Kidney (tissue), 14 donors: Measurements from ENCODE around the gene TGFBR3L. TPM values are rescaled to one million over a fixed set of nuclear protein-coding genes. Genes with fewer than 3 reads are reported as not detected.
"Not testable (repeated sequence)": the region's sequence is repeated elsewhere in the genome, so short reads cannot be mapped to it uniquely, and the experiment has no call there.

Source experiments
- DNase-seq, 5 donors: peaks; one replicate each; pipeline ENCODE4 v3.0.0-alpha.2; 2013 to 2020
- FAIRE-seq: peaks from 2 replicates; lab custom pipeline; 2012; peaks lifted over from hg19 to GRCh38; lab: Jason Lieb, UNC
- H3K27ac ChIP-seq, 2 donors: one replicate each; pipeline ENCODE4 v1.7.0; 2013; ENCODE audit warnings: low read depth in 2 of 2, low read length in 2 of 2, inconsistent platforms in 1 of 2
- H3K27me3 ChIP-seq: one replicate; pipeline ENCODE4 v1.7.1; 2013; ENCODE audit warnings: low read length, inconsistent platforms; ENCODE audit not compliant: control insufficient read depth, insufficient read depth
- H3K36me3 ChIP-seq, 3 donors: one replicate each; pipeline versions ENCODE4 v1.7.0 to v1.7.1; 2013; ENCODE audit warnings: low read length in 3 of 3, control low read depth in 1 of 3, inconsistent platforms in 1 of 3; ENCODE audit not compliant: insufficient read depth in 3 of 3, control insufficient read depth in 2 of 3
- H3K4me1 ChIP-seq, 3 donors: one replicate each; pipeline versions ENCODE4 v1.7.0 to v1.7.1; 2013; ENCODE audit warnings: low read length in 3 of 3, inconsistent platforms in 1 of 3, low read depth in 1 of 3; ENCODE audit not compliant: control insufficient read depth in 2 of 3, insufficient read depth in 2 of 3
- H3K4me3 ChIP-seq, 3 donors: one replicate each; pipeline versions ENCODE4 v1.7.0 to v1.8.1; 2013; ENCODE audit warnings: low read length in 3 of 3, control low read depth in 1 of 3, inconsistent platforms in 1 of 3
- H3K9ac ChIP-seq, 3 donors: one replicate each; pipeline versions ENCODE4 v1.7.0 to v1.7.1; 2013; ENCODE audit warnings: low read length in 3 of 3, control low read depth in 1 of 3, inconsistent platforms in 1 of 3
- H3K9me3 ChIP-seq, 3 donors: one replicate each; pipeline versions ENCODE4 v1.7.0 to v1.7.1; 2013; ENCODE audit warnings: low read length in 3 of 3, control low read depth in 1 of 3, inconsistent platforms in 1 of 3; ENCODE audit not compliant: control insufficient read depth in 2 of 3, insufficient read depth in 1 of 3
- CTCF ChIP-seq: IDR thresholded peaks from 3 replicates; pipeline ENCODE4 v1.5.1; 2012; ENCODE audit warnings: mild to moderate bottlenecking, moderate library complexity, borderline replicate concordance; ENCODE audit not compliant: insufficient read depth; ENCODE audit errors: extremely low read depth
- intact Hi-C: fragments of 100-400 bp; cut with DNase I; formaldehyde crosslinking; loops from one replicate; pipeline ENCODE4 v1.11.1; 2022
- polyA plus RNA-seq: library from polyadenylated mRNA; stranded (reverse); fragments of 350-450 nt; fragmentation: Illumina TruSeq; extraction: RNeasy Lipid Tissue Mini Kit (QIAGEN cat#74804); gene quantifications from one replicate; pipeline ENCODE4 v1.2.3, GENCODE V29; 2014; ENCODE audit warnings: low read depth, low replicate concordance; ENCODE audit not compliant: insufficient read depth
- total RNA-seq: library from RNA; stranded (reverse); fragmentation: NEBNext Ultra II Directional; extraction: Animal tissue kit (Norgen Biotek cat#: 25700); gene quantifications from one replicate; pipeline ENCODE4 v1.2.1, GENCODE V29; 2021
- donor health status: control.
- donor health status: control.
- donor health status: control.
- donor health status: control.
- donor health status: control.
- donor health status: DM: yes; HTN: yes; CAD: no.
- donor health status: Normal renal cell carcinoma (clear cell type).

Gene TGFBR3L
- total and polyA plus RNA-seq, 2 donors from 2014 or later: 0.44 to 1.5 TPM

- Histone ChIP-seq H3K27me3 (no peaks in the 10 kb centered on the region), H3K9me3 (no peaks in the 10 kb centered on the region), H3K9ac (no peak overlapping the region), H3K4me1 (peaks cover 0 to 20% (median 5%) of the 10 kb centered on the region in 3 donors), H3K27ac (peak overlapping the region in 1 of 2 donors; percentile 26), H3K4me3 (no peak overlapping the region), H3K36me3 (peaks cover 0 to 20% (median 10%) of the 10 kb centered on the region in 3 donors)
- no peak for TF ChIP-seq CTCF
- DNase-seq: peak in 2 of 5 donors; percentile 74 to 83
- intact Hi-C loops: no loop called here
- FAIRE-seq: no peak
Observed at GRCh38 chr19:7927605-7928333, 13.1 kb downstream of the TGFBR3L start.

- no peak overlapping the region for H3K4me3 ChIP-seq
- peak overlapping the region in 1 of 2 donors; percentile 26 for H3K27ac ChIP-seq
- peaks cover 0 to 20% (median 5%) of the 10 kb centered on the region in 3 donors for H3K4me1 ChIP-seq
- intact Hi-C loops: no loop called here
- no peaks in the 10 kb centered on the region for H3K27me3 ChIP-seq
- FAIRE-seq (no peak), DNase-seq (peak in 2 of 5 donors; percentile 37 to 63)
- peak overlapping the region in 1 of 3 donors; percentile 40 for H3K9ac ChIP-seq
- peaks cover 0 to 21% (median 14%) of the 10 kb centered on the region in 3 donors for H3K36me3 ChIP-seq
- no peaks in the 10 kb centered on the region for H3K9me3 ChIP-seq
- TF ChIP-seq CTCF: no peak
Observed at GRCh38 chr19:7928334-7928706, 13.7 kb downstream of the TGFBR3L start.

- no peak for TF ChIP-seq CTCF
- FAIRE-seq: no peak
- peak in 4 of 5 donors; percentile 63 to 86 (median 74) for DNase-seq
- Histone ChIP-seq H3K36me3 (peaks cover 0 to 28% (median 20%) of the 10 kb centered on the region in 3 donors), H3K9me3 (no peaks in the 10 kb centered on the region), H3K27me3 (no peaks in the 10 kb centered on the region), H3K9ac (peak overlapping the region in 1 of 3 donors; percentile 61), H3K4me1 (peaks cover 0 to 20% (median 5%) of the 10 kb centered on the region in 3 donors), H3K27ac (peak overlapping the region; percentile 51 to 81), H3K4me3 (no peak overlapping the region)
- intact Hi-C loops: no loop called here
Observed at GRCh38 chr19:7928741-7929701, 14.4 kb downstream of the TGFBR3L start.

- FAIRE-seq, H3K27ac ChIP-seq: not testable (repeated sequence)
Observed at GRCh38 chr19:7930030-7930429, 15.4 kb downstream of the TGFBR3L start.

More at GRCh38 chr19:7930030-7930429, 15.4 kb downstream of the TGFBR3L start:
- H3K4me3 ChIP-seq, intact Hi-C loops, H3K9me3 ChIP-seq, H3K9ac ChIP-seq, H3K27me3 ChIP-seq: not testable (repeated sequence)
- Histone ChIP-seq H3K4me1 (peaks cover 0 to 20% (median 5%) of the 10 kb centered on the region in 3 donors), H3K36me3 (peaks cover 0 to 31% (median 24%) of the 10 kb centered on the region in 3 donors)
- DNase-seq: peak in 1 of 5 donors; percentile 58
